Mesodermal cell (in vitro differentiated cells): ENCODE results near the gene F12.
A peak's percentile ranks its signal among the peaks of the same experiment; 100 is the strongest.

Experiments
- H3K27ac ChIP-seq: 2 replicates; pipeline ENCODE4 v1.7.0; 2013; ENCODE audit warnings: mild to moderate bottlenecking, low read depth, low read length, moderate library complexity; ENCODE audit not compliant: severe bottlenecking
- H3K36me3 ChIP-seq: 2 replicates; pipeline ENCODE4 v1.7.1; 2013; ENCODE audit warnings: mild to moderate bottlenecking, low read length, moderate library complexity; ENCODE audit not compliant: control insufficient read depth, insufficient read depth
- H3K4me1 ChIP-seq: one replicate; pipeline ENCODE4 v1.7.1; 2013; ENCODE audit warnings: mild to moderate bottlenecking, low read length; ENCODE audit not compliant: insufficient read depth, control insufficient read depth, poor library complexity, severe bottlenecking
- H3K4me3 ChIP-seq: 2 replicates; pipeline ENCODE4 v1.7.0; 2013; ENCODE audit warnings: low read length, control low read depth, mild to moderate bottlenecking; ENCODE audit not compliant: insufficient read depth, poor library complexity, severe bottlenecking; ENCODE audit errors: extremely low read depth
- H3K9me3 ChIP-seq: 2 replicates; pipeline ENCODE4 v1.7.1; 2013; ENCODE audit warnings: mild to moderate bottlenecking, low read length, moderate library complexity; ENCODE audit not compliant: control insufficient read depth
- WGBS, 2 experiments: methylation state at CpG; one replicate each; pipeline ENCODE4 v1.1.5; 2013; ENCODE audit warnings: missing lambda C conversion rate in 2 of 2; ENCODE audit not compliant: insufficient coverage in 2 of 2; 5-methylcytosine and 5-hydroxymethylcytosine counted together

The F12 gene

DNA sequence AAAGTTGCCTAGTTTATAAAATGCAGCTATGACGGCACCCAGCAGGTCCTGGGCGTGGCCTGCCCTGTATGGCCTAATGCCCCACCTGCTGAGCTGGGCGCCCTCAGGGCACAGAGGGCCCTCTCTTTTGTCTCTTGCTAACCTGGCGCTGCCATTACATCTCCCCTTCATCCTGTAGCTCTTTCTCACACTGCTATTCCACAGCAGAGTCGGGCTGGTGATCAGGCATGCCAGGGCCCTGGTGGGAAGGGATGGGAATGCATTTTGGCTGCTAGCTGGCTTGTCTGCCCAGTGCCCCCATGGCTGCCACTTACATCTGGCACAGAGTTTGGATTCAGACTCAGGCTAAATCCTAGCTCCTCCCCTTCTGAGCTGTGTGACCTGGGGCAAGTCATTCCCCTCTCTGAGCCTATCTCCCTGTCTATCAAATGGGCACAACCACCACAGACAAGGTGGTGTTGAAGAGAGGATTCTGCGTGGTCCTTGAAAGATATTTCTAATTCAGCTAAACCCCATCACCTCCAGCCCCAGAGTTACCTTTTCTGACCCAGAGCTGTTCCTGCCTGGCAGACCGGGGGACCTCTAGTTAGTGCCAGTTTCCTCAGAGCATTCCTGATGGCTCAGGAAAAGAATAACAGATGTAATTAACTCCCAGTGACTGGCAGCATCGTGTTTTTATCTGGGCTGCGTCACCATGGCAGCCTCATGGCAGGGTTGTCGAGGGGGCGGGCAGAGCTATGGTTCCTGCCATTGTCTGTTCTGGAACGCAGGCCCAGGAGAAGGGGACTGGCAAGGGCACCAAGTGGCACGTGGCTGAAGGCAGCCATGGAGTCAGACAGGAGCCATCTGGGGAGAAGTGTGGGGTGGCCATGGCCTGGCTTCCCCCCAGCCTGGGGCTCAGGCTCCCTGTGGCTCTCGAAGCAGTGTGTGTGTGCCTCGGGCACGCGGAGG, 43.6 kb upstream of the F12 start:
- Histone ChIP-seq H3K4me1 (peaks cover 14% of the 10 kb centered on the region), H3K36me3 (peaks cover 14% of the 10 kb centered on the region), H3K4me3 (no peak overlapping the region), H3K9me3 (no peaks in the 10 kb centered on the region), H3K27ac (no peak overlapping the region)
- WGBS, 2 experiments: 91 to 93% methylated on average over 10 to 13 of the region's 17 CpGs

- Histone ChIP-seq H3K4me1 (peaks cover 11% of the 10 kb centered on the region), H3K27ac (no peak overlapping the region), H3K36me3 (no peaks in the 10 kb centered on the region), H3K9me3 (no peaks in the 10 kb centered on the region), H3K4me3 (no peak overlapping the region)
- WGBS, 2 experiments: 89 to 95% methylated on average over 8 of the region's 10 CpGs
Measured at GRCh38 chr5:177450667-177451424, 41.5 kb upstream of the F12 start.

DNA sequence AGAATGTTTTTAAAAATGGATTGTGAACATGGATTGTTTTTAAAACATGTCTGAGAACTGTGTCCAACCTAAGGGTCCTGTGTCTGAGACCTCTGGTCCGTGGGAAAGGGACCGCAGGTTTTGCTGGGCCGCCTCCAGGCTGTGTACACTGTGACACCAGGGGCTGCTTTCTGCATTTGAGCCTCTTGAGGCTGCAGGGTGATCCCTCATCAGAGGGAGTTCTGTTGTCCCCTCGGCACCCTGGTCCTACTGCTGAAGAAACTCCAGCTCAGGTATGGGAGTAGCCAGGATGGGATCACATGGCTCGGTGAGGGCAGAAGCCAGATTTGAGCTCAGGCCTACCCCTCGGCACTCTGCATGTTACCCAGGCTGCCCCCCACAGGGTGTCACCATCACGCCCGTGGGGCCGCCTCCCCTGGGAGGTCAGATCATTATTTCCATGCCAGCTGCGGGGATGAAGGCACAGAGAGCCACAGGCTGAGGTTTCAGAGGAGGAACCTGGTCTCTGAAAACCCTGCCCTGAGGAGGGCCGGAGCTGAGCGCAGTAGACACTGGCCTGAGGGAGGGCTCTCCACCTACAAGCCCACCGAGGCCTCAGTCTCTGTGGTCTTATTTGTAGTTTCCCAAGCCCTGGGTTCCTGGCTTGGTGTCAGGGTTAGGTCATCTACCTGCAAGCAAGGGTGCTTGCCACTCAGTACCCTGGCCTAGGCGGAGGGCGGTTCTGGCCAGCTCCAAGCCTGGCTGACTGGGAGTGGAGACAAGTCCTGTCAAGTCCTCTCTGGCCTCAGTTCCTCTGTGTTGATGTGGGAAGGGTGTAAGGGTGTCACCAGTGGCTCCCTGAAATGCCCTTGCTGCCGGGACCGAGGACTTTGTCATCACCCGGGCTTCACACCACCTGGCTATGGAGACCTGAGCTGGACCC, 40.0 kb upstream of the F12 start:
- peaks cover 9% of the 10 kb centered on the region for H3K4me1 ChIP-seq
- WGBS, 2 experiments: 92 to 93% methylated on average over 15 to 18 of the region's 18 CpGs
- H3K36me3 ChIP-seq: peaks cover 1% of the 10 kb centered on the region
- H3K27ac ChIP-seq: no peak overlapping the region
- no peak overlapping the region for H3K4me3 ChIP-seq
- H3K9me3 ChIP-seq: no peaks in the 10 kb centered on the region

DNA sequence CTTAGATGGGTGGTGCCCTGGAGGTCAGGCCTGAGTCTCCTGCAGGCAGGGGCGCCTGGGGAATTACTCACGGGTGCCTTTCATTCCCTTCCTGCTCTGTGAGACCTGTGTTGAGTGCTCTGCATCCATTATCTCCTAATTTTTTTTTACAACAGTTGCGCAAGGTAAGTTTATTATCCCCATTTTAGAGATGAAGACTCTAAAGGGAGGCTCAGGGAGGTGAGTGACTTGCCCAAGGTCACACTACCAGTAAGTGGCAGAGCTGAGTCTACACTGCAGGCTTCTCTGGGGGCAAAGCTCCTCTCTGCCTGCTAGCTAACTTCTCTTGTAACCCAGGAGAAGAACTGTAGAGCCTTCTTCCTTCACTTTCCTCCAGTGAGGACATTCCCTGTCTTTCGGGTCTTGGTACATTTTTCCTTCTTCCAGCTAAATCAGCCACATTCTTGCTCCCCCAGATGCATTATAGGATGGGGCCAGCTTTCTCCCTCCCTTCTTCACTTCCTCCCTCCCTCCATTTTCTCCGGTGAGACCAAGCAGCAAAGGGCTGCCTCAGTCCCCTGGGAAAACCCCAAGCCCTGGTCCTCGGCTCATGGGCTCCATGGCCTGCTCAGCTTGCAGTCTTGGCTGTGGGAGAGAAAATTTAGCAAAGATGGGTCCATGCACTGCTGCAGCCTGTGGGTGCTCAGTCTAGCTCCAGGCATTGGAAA, 39.0 kb upstream of the F12 start:
- Histone ChIP-seq H3K4me3 (peak overlapping the region; percentile 58), H3K9me3 (no peaks in the 10 kb centered on the region), H3K36me3 (peaks cover 2% of the 10 kb centered on the region), H3K4me1 (peaks cover 9% of the 10 kb centered on the region), H3K27ac (peak overlapping the region; percentile 83)
- 82 to 89% methylated on average over 5 of the region's 6 CpGs for WGBS, 2 experiments

- H3K4me3 ChIP-seq: peak overlapping the region; percentile 58
- peak overlapping the region; percentile 83 for H3K27ac ChIP-seq
- WGBS, 2 experiments: 11 to 23% methylated on average over 14 to 16 of the region's 23 CpGs
- H3K36me3 ChIP-seq: peaks cover 4% of the 10 kb centered on the region
- peaks cover 9% of the 10 kb centered on the region for H3K4me1 ChIP-seq
- H3K9me3 ChIP-seq: no peaks in the 10 kb centered on the region
Measured at GRCh38 chr5:177447611-177448243, 38.4 kb upstream of the F12 start.

DNA sequence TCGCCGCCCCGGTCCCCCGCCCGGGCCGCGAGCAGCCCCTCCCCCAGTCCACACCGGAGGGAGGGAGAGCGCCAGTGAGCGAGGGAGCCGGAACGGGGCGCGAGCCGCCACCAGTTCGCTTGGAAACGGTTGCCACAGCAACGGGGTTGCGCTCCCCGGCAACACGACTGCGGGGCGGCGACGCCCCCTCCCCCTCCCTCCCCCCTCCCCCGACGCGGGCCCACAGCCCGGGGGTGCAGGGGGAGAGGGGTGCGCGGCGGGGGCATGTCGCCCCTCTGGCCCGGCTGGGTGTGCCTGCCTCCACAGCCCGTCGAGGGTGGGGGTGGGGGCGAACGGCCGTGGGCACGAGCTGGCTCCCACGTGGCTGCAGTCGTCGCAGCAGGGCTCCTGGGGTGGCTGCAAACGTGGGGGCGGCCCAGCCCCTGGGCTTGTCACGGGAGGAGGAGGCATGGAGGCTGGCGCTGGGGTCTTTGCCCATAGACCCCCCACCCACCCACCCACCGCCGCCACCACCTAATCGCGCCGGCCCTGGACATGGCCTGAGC, 37.8 kb upstream of the F12 start:
- Histone ChIP-seq H3K9me3 (no peaks in the 10 kb centered on the region), H3K36me3 (peaks cover 7% of the 10 kb centered on the region), H3K4me1 (peaks cover 11% of the 10 kb centered on the region), H3K4me3 (peak overlapping the region; percentile 58), H3K27ac (peak overlapping the region; percentile 83)
- WGBS, 2 experiments: 0 to 2% methylated on average over 1 to 11 of the region's 52 CpGs

GRCh38 chr5:177446200-177447065, 37.1 kb upstream of the F12 start, which contains the start of gene PRR7:
Gene PRR7 (plus strand): TSS chr5:177446814. CDS start chr5:177455068, 8,254 bp downstream.
- Histone ChIP-seq H3K36me3 (peaks cover 7% of the 10 kb centered on the region), H3K4me1 (peaks cover 12% of the 10 kb centered on the region), H3K27ac (peak within 1 kb of the TSS; percentile 83), H3K4me3 (peak within 1 kb of the TSS; percentile 58), H3K9me3 (no peaks in the 10 kb centered on the region)
- WGBS, 2 experiments: 4 to 5% methylated on average over 60 to 68 of the region's 89 CpGs

GRCh38 chr5:177445917-177446199, 36.5 kb upstream of the F12 start:
- Histone ChIP-seq H3K4me1 (peaks cover 12% of the 10 kb centered on the region), H3K9me3 (no peaks in the 10 kb centered on the region), H3K36me3 (peaks cover 9% of the 10 kb centered on the region), H3K4me3 (peak overlapping the region; percentile 58), H3K27ac (no peak overlapping the region)
- 20 to 58% methylated on average over 1 to 3 of the region's 8 CpGs for WGBS, 2 experiments
